HepG2 (cell line): ENCODE measurements around the gene PPP2R2C. TPM values are rescaled to one million over a fixed set of nuclear protein-coding genes. Genes with fewer than 3 reads are reported as not detected.

ENCODE experiments used
- CHCHD3 ChIP-seq: sonication (generic); formaldehyde crosslinking; IDR thresholded peaks from 2 replicates; pipeline ENCODE4 v1.8.0; 2022; ENCODE audit warnings: mild to moderate bottlenecking, missing genetic modification reagents, moderate library complexity
- ERF ChIP-seq: IDR thresholded peaks from 2 replicates; pipeline ENCODE4 v1.6.1; 2018; ENCODE audit warnings: missing biosample characterization, missing genetic modification reagents
- GPN1 ChIP-seq: sonication (generic); formaldehyde crosslinking; IDR thresholded peaks from 2 replicates; pipeline ENCODE4 v1.5.1; 2020; ENCODE audit warnings: missing genetic modification reagents, borderline replicate concordance
- HOXD1 ChIP-seq: sonication (generic); formaldehyde crosslinking; IDR thresholded peaks from 2 replicates; pipeline ENCODE4 v1.5.0; 2020; ENCODE audit warnings: missing genetic modification reagents
- JUNB ChIP-seq: sonication (generic); formaldehyde crosslinking; IDR thresholded peaks from 2 replicates; pipeline ENCODE4 v1.8.0; 2022; ENCODE audit warnings: missing genetic modification reagents, mild to moderate bottlenecking, borderline replicate concordance
- KLF12 ChIP-seq: sonication (generic); formaldehyde crosslinking; IDR thresholded peaks from 2 replicates; pipeline ENCODE4 v1.4.0; 2020; ENCODE audit warnings: missing genetic modification reagents, borderline replicate concordance
- KLF6 ChIP-seq: IDR thresholded peaks from 2 replicates; pipeline ENCODE4 v1.8.0; 2016; ENCODE audit warnings: missing biosample characterization, missing genetic modification reagents
- MBNL3 ChIP-seq: fragments of 250-450 bp; sonication (Bioruptor Pico); conservative IDR thresholded peaks from 2 replicates; pipeline ENCODE4 v1.8.0; 2022; ENCODE audit warnings: mild to moderate bottlenecking, inconsistent platforms
- MZF1 ChIP-seq: sonication (generic); formaldehyde crosslinking; IDR thresholded peaks from 2 replicates; pipeline ENCODE4 v1.8.1; 2023; ENCODE audit warnings: mild to moderate bottlenecking, missing genetic modification reagents, borderline replicate concordance
- NFKB2 ChIP-seq: sonication (generic); formaldehyde crosslinking; IDR thresholded peaks from 2 replicates; pipeline ENCODE4 v1.4.0; 2020; ENCODE audit warnings: missing genetic modification reagents, borderline replicate concordance
- PCBP1 ChIP-seq: fragments of 200-400 bp; formaldehyde crosslinking; IDR thresholded peaks from 2 replicates; pipeline ENCODE4 v1.6.1; 2017; ENCODE audit warnings: mild to moderate bottlenecking, low read depth, low read length, borderline replicate concordance
- SIN3A ChIP-seq: IDR thresholded peaks from 2 replicates; pipeline ENCODE4 v1.6.1; 2011; ENCODE audit warnings: low read depth, mild to moderate bottlenecking, control low read depth, low read length, borderline replicate concordance
- SMYD3 ChIP-seq: sonication (generic); formaldehyde crosslinking; IDR thresholded peaks from 2 replicates; pipeline ENCODE4 v1.8.1; 2023; ENCODE audit warnings: mild to moderate bottlenecking, missing genetic modification reagents
- SYNCRIP ChIP-seq: fragments of 200-400 bp; formaldehyde crosslinking; IDR thresholded peaks from 2 replicates; pipeline ENCODE4 v1.6.1; 2018; ENCODE audit warnings: mild to moderate bottlenecking, low read depth, low read length; ENCODE audit not compliant: insufficient read depth
- THAP9 ChIP-seq: sonication (generic); formaldehyde crosslinking; IDR thresholded peaks from 2 replicates; pipeline ENCODE4; 2020; ENCODE audit warnings: missing genetic modification reagents, mild to moderate bottlenecking, borderline replicate concordance
- THYN1 ChIP-seq: sonication (generic); formaldehyde crosslinking; IDR thresholded peaks from 2 replicates; pipeline ENCODE4 v1.8.1; 2023; ENCODE audit warnings: low read depth, mild to moderate bottlenecking, moderate library complexity, missing genetic modification reagents, borderline replicate concordance
- TMF1 ChIP-seq: sonication (generic); formaldehyde crosslinking; IDR thresholded peaks from 2 replicates; pipeline ENCODE4 v1.8.1; 2022; ENCODE audit warnings: low read depth, missing genetic modification reagents
- ZFP1 ChIP-seq: IDR thresholded peaks from 2 replicates; pipeline ENCODE4 v1.6.1; 2016
- ZMAT3 ChIP-seq: sonication (generic); formaldehyde crosslinking; conservative IDR thresholded peaks from 2 replicates; pipeline ENCODE4 v1.7.0; 2021; ENCODE audit warnings: missing genetic modification reagents
- ZNF101 ChIP-seq: sonication (generic); formaldehyde crosslinking; IDR thresholded peaks from 2 replicates; pipeline ENCODE4 v1.4.0; 2020; ENCODE audit warnings: mild to moderate bottlenecking, low read depth, missing genetic modification reagents, borderline replicate concordance
- ZNF205 ChIP-seq: IDR thresholded peaks from 2 replicates; pipeline ENCODE4 v1.6.1; 2018; ENCODE audit warnings: missing biosample characterization, missing genetic modification reagents
- ZNF567 ChIP-seq: sonication (generic); formaldehyde crosslinking; IDR thresholded peaks from 2 replicates; pipeline ENCODE4 v1.8.1; 2023; ENCODE audit warnings: mild to moderate bottlenecking, missing genetic modification reagents, borderline replicate concordance
- ZNF644 ChIP-seq: IDR thresholded peaks from 2 replicates; pipeline ENCODE4 v1.6.1; 2016; ENCODE audit warnings: low read depth
- ZNF709 ChIP-seq: sonication (generic); formaldehyde crosslinking; IDR thresholded peaks from 2 replicates; pipeline ENCODE4 v1.5.0; 2020; ENCODE audit warnings: mild to moderate bottlenecking, missing genetic modification reagents
- polyA plus RNA-seq, 8 experiments: library from polyadenylated mRNA; depleted of rRNA in 3 of 8; stranded (reverse) in 7 of 8; unstranded in 1 of 8; fragments of >200 nt; fragmentation: Illumina TruSeq in 4 of 8; extraction: Trizol in 4 of 8; gene quantifications; 2 replicates each; pipeline versions ENCODE4 v1.2.1 to v1.2.3, GENCODE V29; 2011 to 2016; ENCODE audit warnings: low read depth in 4 of 8, missing spikeins in 1 of 8, mixed read lengths in 1 of 8; ENCODE audit not compliant: insufficient read depth in 1 of 8
- total RNA-seq, 5 experiments: library from RNA; depleted of rRNA; stranded (reverse); fragments of >200 nt; fragmentation: Illumina TruSeq; extraction: Trizol; gene quantifications; 2 replicates each; pipeline ENCODE4 v1.2.3, GENCODE V29; 2016; ENCODE audit warnings: low read depth in 1 of 5
- TF ChIP-seq, protein P1 (sequence below): sonication (generic); formaldehyde crosslinking; IDR thresholded peaks from 2 replicates; pipeline ENCODE4 v1.8.1; 2023; ENCODE audit warnings: mild to moderate bottlenecking, missing genetic modification reagents
- TF ChIP-seq, protein P2 (sequence below): sonication (generic); formaldehyde crosslinking; IDR thresholded peaks from 2 replicates; pipeline ENCODE4 v1.4.0; 2020; ENCODE audit warnings: missing genetic modification reagents

Gene PPP2R2C
- total and polyA plus RNA-seq, 2 of the 13 experiments (the other 11 are each of a cell fraction or from before 2014, with no cell fraction given): 0.60 to 8.6 TPM

- TF ChIP-seq ZNF205 (no peak), MBNL3 (CRISPR knock-in tag) (no peak), ZNF567 (no peak), PCBP1 (no peak), KLF12 (CRISPR knock-in tag) (no peak), SMYD3 (no peak), JUNB (CRISPR knock-in tag) (no peak), THYN1 (CRISPR knock-in tag) (no peak), ZNF101 (CRISPR knock-in tag) (no peak), ZNF709 (CRISPR knock-in tag) (no peak), HOXD1 (CRISPR knock-in tag) (no peak), MZF1 (CRISPR knock-in tag) (no peak), THAP9 (CRISPR knock-in tag) (no peak), SYNCRIP (no peak), NFKB2 (CRISPR knock-in tag) (peak; percentile 63; the same call in 1 of the 2 replicates), SIN3A (no peak), ERF (CRISPR knock-in tag) (peak; percentile 71), ZNF644 (CRISPR knock-in tag) (peak; percentile 57; the same call in 1 of the 2 replicates), GPN1 (CRISPR knock-in tag) (peak; percentile 83; the same call in 1 of the 2 replicates), ZMAT3 (CRISPR knock-in tag) (peak; percentile 65; the same call in 1 of the 2 replicates), KLF6 (CRISPR knock-in tag) (peak; percentile 73; the same call in 1 of the 2 replicates), ZFP1 (CRISPR knock-in tag) (no peak), CHCHD3 (no peak), TMF1 (CRISPR knock-in tag) (0 out of 2 replicates have a peak, but pooled peaks have one; percentile 46)
- TF ChIP-seq, protein P1, sequence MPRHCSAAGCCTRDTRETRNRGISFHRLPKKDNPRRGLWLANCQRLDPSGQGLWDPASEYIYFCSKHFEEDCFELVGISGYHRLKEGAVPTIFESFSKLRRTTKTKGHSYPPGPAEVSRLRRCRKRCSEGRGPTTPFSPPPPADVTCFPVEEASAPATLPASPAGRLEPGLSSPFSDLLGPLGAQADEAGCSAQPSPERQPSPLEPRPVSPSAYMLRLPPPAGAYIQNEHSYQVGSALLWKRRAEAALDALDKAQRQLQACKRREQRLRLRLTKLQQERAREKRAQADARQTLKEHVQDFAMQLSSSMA (CRISPR knock-in tag): no peak
- TF ChIP-seq, protein P2, sequence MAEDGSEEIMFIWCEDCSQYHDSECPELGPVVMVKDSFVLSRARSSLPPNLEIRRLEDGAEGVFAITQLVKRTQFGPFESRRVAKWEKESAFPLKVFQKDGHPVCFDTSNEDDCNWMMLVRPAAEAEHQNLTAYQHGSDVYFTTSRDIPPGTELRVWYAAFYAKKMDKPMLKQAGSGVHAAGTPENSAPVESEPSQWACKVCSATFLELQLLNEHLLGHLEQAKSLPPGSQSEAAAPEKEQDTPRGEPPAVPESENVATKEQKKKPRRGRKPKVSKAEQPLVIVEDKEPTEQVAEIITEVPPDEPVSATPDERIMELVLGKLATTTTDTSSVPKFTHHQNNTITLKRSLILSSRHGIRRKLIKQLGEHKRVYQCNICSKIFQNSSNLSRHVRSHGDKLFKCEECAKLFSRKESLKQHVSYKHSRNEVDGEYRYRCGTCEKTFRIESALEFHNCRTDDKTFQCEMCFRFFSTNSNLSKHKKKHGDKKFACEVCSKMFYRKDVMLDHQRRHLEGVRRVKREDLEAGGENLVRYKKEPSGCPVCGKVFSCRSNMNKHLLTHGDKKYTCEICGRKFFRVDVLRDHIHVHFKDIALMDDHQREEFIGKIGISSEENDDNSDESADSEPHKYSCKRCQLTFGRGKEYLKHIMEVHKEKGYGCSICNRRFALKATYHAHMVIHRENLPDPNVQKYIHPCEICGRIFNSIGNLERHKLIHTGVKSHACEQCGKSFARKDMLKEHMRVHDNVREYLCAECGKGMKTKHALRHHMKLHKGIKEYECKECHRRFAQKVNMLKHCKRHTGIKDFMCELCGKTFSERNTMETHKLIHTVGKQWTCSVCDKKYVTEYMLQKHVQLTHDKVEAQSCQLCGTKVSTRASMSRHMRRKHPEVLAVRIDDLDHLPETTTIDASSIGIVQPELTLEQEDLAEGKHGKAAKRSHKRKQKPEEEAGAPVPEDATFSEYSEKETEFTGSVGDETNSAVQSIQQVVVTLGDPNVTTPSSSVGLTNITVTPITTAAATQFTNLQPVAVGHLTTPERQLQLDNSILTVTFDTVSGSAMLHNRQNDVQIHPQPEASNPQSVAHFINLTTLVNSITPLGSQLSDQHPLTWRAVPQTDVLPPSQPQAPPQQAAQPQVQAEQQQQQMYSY (CRISPR knock-in tag): no peak
These were observed 109.5 kb downstream of the PPP2R2C start (continued) for GRCh38 chr4:6362896-6363295.
